HepG2 (cell line): Measurements from ENCODE around the gene CXCR2. TPM values are rescaled to one million over a fixed set of nuclear protein-coding genes. Genes with fewer than 3 reads are reported as not detected.

Experiments
- ARID4A ChIP-seq: sonication (generic); formaldehyde crosslinking; IDR thresholded peaks from 2 replicates; pipeline ENCODE4 v1.5.0; 2020; ENCODE audit warnings: mild to moderate bottlenecking, missing genetic modification reagents, borderline replicate concordance
- EED ChIP-seq: sonication (generic); formaldehyde crosslinking; IDR thresholded peaks from 2 replicates; pipeline ENCODE4 v1.5.0; 2020; ENCODE audit warnings: mild to moderate bottlenecking, missing genetic modification reagents
- ETV6 ChIP-seq: sonication (generic); formaldehyde crosslinking; conservative IDR thresholded peaks from 2 replicates; pipeline ENCODE4 v1.4.0; 2020; ENCODE audit warnings: missing genetic modification reagents
- FOSL1 ChIP-seq: sonication (generic); formaldehyde crosslinking; IDR thresholded peaks from 2 replicates; pipeline ENCODE4 v1.9.0; 2021; ENCODE audit warnings: missing genetic modification reagents, borderline replicate concordance
- FOXA3 ChIP-seq: IDR thresholded peaks from 2 replicates; pipeline ENCODE4 v1.6.1; 2016; ENCODE audit warnings: missing genetic modification reagents, missing compliant biosample characterization
- GATAD2A ChIP-seq: IDR thresholded peaks from 2 replicates; pipeline ENCODE4 v1.6.1; 2016
- HOXA3 ChIP-seq: sonication (generic); formaldehyde crosslinking; IDR thresholded peaks from 2 replicates; pipeline ENCODE4 v1.5.0; 2020; ENCODE audit warnings: missing genetic modification reagents
- MAX ChIP-seq: IDR thresholded peaks from 2 replicates; pipeline ENCODE4 v1.6.1; 2012; ENCODE audit warnings: inconsistent platforms
- MAZ ChIP-seq, 2 experiments: sonication (generic) in 1 of 2; formaldehyde crosslinking in 1 of 2; IDR thresholded peaks; 2 replicates each; pipeline versions ENCODE4 v1.5.0 to v1.6.1; 2012 to 2020; ENCODE audit warnings: low read depth in 2 of 2, mild to moderate bottlenecking in 2 of 2, borderline replicate concordance in 1 of 2, improper control_type of control experiment in 1 of 2, low read length in 1 of 2, missing genetic modification reagents in 1 of 2, moderate library complexity in 1 of 2
- PHF21A ChIP-seq: sonication (generic); formaldehyde crosslinking; IDR thresholded peaks from 2 replicates; pipeline ENCODE4 v1.5.0; 2020; ENCODE audit warnings: mild to moderate bottlenecking, missing genetic modification reagents
- RNF2 ChIP-seq: fragments of 450-650 bp; conservative IDR thresholded peaks from 2 replicates; pipeline ENCODE4 v1.6.1; 2016; ENCODE audit warnings: low read depth
- ZFP36 ChIP-seq: fragments of 150-350 bp; IDR thresholded peaks from 2 replicates; pipeline ENCODE4 v1.6.1; 2018; ENCODE audit warnings: borderline replicate concordance, low read length, low read depth; ENCODE audit not compliant: partially characterized antibody
- ZFP90 ChIP-seq: sonication (generic); formaldehyde crosslinking; IDR thresholded peaks from 2 replicates; pipeline ENCODE4 v1.8.0; 2022; ENCODE audit warnings: missing genetic modification reagents, mild to moderate bottlenecking, inconsistent platforms, borderline replicate concordance
- ZMAT3 ChIP-seq: sonication (generic); formaldehyde crosslinking; conservative IDR thresholded peaks from 2 replicates; pipeline ENCODE4 v1.7.0; 2021; ENCODE audit warnings: missing genetic modification reagents
- ZNF326 ChIP-seq: sonication (generic); formaldehyde crosslinking; IDR thresholded peaks from 2 replicates; pipeline ENCODE4 v1.4.0; 2020; ENCODE audit warnings: missing genetic modification reagents, borderline replicate concordance
- ZNF468 ChIP-seq: sonication (generic); formaldehyde crosslinking; IDR thresholded peaks from 2 replicates; pipeline ENCODE4 v1.8.0; 2022; ENCODE audit warnings: mild to moderate bottlenecking, moderate library complexity, missing genetic modification reagents
- polyA plus RNA-seq, 8 experiments: library from polyadenylated mRNA; depleted of rRNA in 3 of 8; stranded (reverse) in 7 of 8; unstranded in 1 of 8; fragments of >200 nt; fragmentation: Illumina TruSeq in 4 of 8; extraction: Trizol in 4 of 8; gene quantifications; 2 replicates each; pipeline versions ENCODE4 v1.2.1 to v1.2.3, GENCODE V29; 2011 to 2016; ENCODE audit warnings: low read depth in 4 of 8, missing spikeins in 1 of 8, mixed read lengths in 1 of 8; ENCODE audit not compliant: insufficient read depth in 1 of 8
- total RNA-seq, 5 experiments: library from RNA; depleted of rRNA; stranded (reverse); fragments of >200 nt; fragmentation: Illumina TruSeq; extraction: Trizol; gene quantifications; 2 replicates each; pipeline ENCODE4 v1.2.3, GENCODE V29; 2016; ENCODE audit warnings: low read depth in 1 of 5
- TF ChIP-seq, protein P1 (sequence below): sonication (generic); formaldehyde crosslinking; IDR thresholded peaks from 2 replicates; pipeline ENCODE4 v1.5.0; 2020; ENCODE audit warnings: missing genetic modification reagents
- TF ChIP-seq, protein P2 (sequence below): sonication (generic); formaldehyde crosslinking; IDR thresholded peaks from 2 replicates; pipeline ENCODE4 v1.5.1; 2020; ENCODE audit warnings: missing genetic modification reagents, mild to moderate bottlenecking, borderline replicate concordance
- TF ChIP-seq, protein P3 (sequence below): IDR thresholded peaks from 2 replicates; pipeline ENCODE4 v1.4.0; 2020; ENCODE audit warnings: mild to moderate bottlenecking, missing genetic modification reagents

Gene CXCR2
- total and polyA plus RNA-seq, 2 of the 13 experiments (the other 11 are each of a cell fraction or from before 2014, with no cell fraction given), result not detected

DNA sequence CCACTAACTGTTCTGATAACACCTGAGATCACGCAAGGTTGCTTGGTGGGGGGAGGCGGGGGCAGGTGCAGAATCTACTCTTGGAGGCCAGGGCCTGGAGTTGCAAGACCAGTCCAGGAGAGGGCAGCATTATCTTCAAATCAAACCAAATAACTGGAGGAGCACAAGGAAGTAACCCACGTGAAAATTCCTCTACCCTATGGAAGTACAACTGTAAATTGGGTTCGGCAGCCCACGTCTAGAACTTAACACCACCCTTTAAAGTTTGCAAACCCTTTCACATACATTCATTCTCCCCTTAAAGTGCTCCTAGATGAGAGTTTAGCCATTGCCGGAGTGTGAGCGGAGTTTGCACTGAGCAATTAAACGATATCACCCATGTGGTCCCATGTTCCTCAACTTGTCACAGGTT is 60.5 kb downstream of the CXCR2 start (continued):
- TF ChIP-seq ZFP90, result no peak
- no peak for TF ChIP-seq ZNF326 (CRISPR knock-in tag)
- peak; percentile 36; the same call in 1 of the 2 replicates for TF ChIP-seq ARID4A (CRISPR knock-in tag)
- no peak for TF ChIP-seq FOSL1 (CRISPR knock-in tag)
- TF ChIP-seq MAX, result 0 out of 2 replicates have a peak, but pooled peaks have one; percentile 29
- TF ChIP-seq EED, result 0 out of 2 replicates have a peak, but pooled peaks have one; percentile 30
- TF ChIP-seq, protein P1, sequence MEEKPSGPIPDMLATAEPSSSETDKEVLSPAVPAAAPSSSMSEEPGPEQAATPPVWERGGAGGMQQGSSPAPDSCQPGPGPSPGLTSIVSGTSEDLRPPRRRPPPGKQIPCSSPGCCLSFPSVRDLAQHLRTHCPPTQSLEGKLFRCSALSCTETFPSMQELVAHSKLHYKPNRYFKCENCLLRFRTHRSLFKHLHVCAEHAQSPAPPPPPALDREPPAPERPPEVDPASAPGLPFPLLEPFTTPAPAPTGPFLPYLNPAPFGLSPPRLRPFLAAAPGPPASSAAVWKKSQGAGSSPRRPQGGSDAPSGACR, result no peak
- TF ChIP-seq, protein P2, sequence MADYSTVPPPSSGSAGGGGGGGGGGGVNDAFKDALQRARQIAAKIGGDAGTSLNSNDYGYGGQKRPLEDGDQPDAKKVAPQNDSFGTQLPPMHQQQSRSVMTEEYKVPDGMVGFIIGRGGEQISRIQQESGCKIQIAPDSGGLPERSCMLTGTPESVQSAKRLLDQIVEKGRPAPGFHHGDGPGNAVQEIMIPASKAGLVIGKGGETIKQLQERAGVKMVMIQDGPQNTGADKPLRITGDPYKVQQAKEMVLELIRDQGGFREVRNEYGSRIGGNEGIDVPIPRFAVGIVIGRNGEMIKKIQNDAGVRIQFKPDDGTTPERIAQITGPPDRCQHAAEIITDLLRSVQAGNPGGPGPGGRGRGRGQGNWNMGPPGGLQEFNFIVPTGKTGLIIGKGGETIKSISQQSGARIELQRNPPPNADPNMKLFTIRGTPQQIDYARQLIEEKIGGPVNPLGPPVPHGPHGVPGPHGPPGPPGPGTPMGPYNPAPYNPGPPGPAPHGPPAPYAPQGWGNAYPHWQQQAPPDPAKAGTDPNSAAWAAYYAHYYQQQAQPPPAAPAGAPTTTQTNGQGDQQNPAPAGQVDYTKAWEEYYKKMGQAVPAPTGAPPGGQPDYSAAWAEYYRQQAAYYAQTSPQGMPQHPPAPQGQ (CRISPR knock-in tag), result 0 out of 2 replicates have a peak, but pooled peaks have one; percentile 53
- no peak for TF ChIP-seq RNF2
- TF ChIP-seq, protein P3, sequence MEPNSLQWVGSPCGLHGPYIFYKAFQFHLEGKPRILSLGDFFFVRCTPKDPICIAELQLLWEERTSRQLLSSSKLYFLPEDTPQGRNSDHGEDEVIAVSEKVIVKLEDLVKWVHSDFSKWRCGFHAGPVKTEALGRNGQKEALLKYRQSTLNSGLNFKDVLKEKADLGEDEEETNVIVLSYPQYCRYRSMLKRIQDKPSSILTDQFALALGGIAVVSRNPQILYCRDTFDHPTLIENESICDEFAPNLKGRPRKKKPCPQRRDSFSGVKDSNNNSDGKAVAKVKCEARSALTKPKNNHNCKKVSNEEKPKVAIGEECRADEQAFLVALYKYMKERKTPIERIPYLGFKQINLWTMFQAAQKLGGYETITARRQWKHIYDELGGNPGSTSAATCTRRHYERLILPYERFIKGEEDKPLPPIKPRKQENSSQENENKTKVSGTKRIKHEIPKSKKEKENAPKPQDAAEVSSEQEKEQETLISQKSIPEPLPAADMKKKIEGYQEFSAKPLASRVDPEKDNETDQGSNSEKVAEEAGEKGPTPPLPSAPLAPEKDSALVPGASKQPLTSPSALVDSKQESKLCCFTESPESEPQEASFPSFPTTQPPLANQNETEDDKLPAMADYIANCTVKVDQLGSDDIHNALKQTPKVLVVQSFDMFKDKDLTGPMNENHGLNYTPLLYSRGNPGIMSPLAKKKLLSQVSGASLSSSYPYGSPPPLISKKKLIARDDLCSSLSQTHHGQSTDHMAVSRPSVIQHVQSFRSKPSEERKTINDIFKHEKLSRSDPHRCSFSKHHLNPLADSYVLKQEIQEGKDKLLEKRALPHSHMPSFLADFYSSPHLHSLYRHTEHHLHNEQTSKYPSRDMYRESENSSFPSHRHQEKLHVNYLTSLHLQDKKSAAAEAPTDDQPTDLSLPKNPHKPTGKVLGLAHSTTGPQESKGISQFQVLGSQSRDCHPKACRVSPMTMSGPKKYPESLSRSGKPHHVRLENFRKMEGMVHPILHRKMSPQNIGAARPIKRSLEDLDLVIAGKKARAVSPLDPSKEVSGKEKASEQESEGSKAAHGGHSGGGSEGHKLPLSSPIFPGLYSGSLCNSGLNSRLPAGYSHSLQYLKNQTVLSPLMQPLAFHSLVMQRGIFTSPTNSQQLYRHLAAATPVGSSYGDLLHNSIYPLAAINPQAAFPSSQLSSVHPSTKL (CRISPR knock-in tag), result peak; percentile 33; the same call in 1 of the 2 replicates
- TF ChIP-seq FOXA3 (CRISPR knock-in tag), result 0 out of 2 replicates have a peak, but pooled peaks have one; percentile 26
- no peak for TF ChIP-seq ETV6 (CRISPR knock-in tag)
- no peak for TF ChIP-seq MAZ (IDR thresholded peaks at IDR 0.05; ENCODE audit: borderline replicate concordance, low read depth, low read length)
- TF ChIP-seq MAZ (CRISPR knock-in tag; IDR thresholded peaks at IDR 0.05; ENCODE audit: low read depth), result 0 out of 2 replicates have a peak, but pooled peaks have one; percentile 37
- TF ChIP-seq ZMAT3 (CRISPR knock-in tag), result no peak
- no peak for TF ChIP-seq ZNF468
- no peak for TF ChIP-seq HOXA3
- TF ChIP-seq GATAD2A (CRISPR knock-in tag), result 0 out of 2 replicates have a peak, but pooled peaks have one; percentile 12
- TF ChIP-seq ZFP36, result peak; percentile 4
- no peak for TF ChIP-seq PHF21A
